Mucosa of descending colon (tissue), 3 donors: Measurements from ENCODE around the gene XRN1. TPM values are rescaled to one million over a fixed set of nuclear protein-coding genes. Genes with fewer than 3 reads are reported as not detected.

Source experiments
- ATAC-seq: fragments of 200-7000 bp; cut with Tn5 transposase; one replicate; pipeline ENCODE4 v1.9.1; 2020; ENCODE audit warnings: mild to moderate bottlenecking, moderate library complexity
- DNase-seq, 3 donors: peaks; one replicate each; pipeline ENCODE4 v3.0.0-alpha.2; 2020
- H3K36me3 ChIP-seq: fragments of 200-600 bp; one replicate; pipeline ENCODE4 v1.8.0; 2021; ENCODE audit warnings: low read depth, mild to moderate bottlenecking
- H3K4me1 ChIP-seq: fragments of 200-600 bp; one replicate; pipeline ENCODE4 v1.8.0; 2021; ENCODE audit warnings: low read depth, mild to moderate bottlenecking
- H3K4me3 ChIP-seq: fragments of 200-600 bp; one replicate; pipeline ENCODE4 v1.8.0; 2021; ENCODE audit warnings: mild to moderate bottlenecking
- H3K9me3 ChIP-seq: fragments of 200-600 bp; one replicate; pipeline ENCODE4 v1.8.0; 2021; ENCODE audit warnings: mild to moderate bottlenecking
- intact Hi-C, 2 donors: fragments of 100-400 bp; cut with DNase I in 1 of 2; cut with micrococcal nuclease in 1 of 2; formaldehyde crosslinking; loops; one replicate each; pipeline versions ENCODE4 v1.11.0 to v1.11.1; 2022; cut with DNase I, micrococcal nuclease
- total RNA-seq, 3 donors: library from RNA; stranded (reverse); fragmentation: NEBNext Ultra II Directional in 2 of 3; extraction: Animal tissue kit (Norgen Biotek cat#: 25700) in 2 of 3; gene quantifications; one replicate each; pipeline versions ENCODE4 v1.2.1 to v1.2.4, GENCODE V29; 2021 to 2023
- TF ChIP-seq, protein P1 (sequence below): fragments of 200-600 bp; IDR thresholded peaks from one replicate; pipeline ENCODE4 v1.8.0; 2022; ENCODE audit warnings: antibody characterized with exemption, mild to moderate bottlenecking
- donor health status: DM: no; HTN: no; CAD: no; lungs with moderate emphysema.
- donor health status: DM: no; HTN: no; CAD: no.
- donor health status: DM: no; HTN: yes; CAD: no.

XRN1 gene
- total RNA-seq, 3 donors from 2014 or later, result 57.3 to 60.7 (median 59.4) TPM

DNA sequence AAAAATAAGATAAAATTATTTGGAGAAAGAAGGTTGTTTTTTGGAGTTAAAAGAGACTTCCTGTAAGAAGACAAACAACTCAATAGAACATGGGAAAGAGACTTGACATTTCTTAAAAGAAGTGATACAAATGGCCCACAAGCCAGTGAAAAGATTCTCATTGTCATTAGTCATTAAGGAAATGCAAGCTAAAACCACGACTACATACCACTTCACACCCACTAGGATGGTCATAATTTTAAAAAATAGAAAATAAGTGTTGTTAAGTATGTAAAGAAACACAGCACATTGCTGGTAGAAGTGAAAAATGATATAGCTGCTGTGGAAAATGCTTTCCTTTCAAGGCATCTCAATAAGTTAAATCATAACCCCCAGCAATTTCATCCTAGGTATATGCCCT, 178.1 kb downstream of the XRN1 start:
- H3K4me1 ChIP-seq, result no peaks in the 10 kb centered on the region
- TF ChIP-seq, protein P1, sequence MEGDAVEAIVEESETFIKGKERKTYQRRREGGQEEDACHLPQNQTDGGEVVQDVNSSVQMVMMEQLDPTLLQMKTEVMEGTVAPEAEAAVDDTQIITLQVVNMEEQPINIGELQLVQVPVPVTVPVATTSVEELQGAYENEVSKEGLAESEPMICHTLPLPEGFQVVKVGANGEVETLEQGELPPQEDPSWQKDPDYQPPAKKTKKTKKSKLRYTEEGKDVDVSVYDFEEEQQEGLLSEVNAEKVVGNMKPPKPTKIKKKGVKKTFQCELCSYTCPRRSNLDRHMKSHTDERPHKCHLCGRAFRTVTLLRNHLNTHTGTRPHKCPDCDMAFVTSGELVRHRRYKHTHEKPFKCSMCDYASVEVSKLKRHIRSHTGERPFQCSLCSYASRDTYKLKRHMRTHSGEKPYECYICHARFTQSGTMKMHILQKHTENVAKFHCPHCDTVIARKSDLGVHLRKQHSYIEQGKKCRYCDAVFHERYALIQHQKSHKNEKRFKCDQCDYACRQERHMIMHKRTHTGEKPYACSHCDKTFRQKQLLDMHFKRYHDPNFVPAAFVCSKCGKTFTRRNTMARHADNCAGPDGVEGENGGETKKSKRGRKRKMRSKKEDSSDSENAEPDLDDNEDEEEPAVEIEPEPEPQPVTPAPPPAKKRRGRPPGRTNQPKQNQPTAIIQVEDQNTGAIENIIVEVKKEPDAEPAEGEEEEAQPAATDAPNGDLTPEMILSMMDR, result no peak
- intact Hi-C loops, result no loop called here
- no peaks in the 10 kb centered on the region for H3K9me3 ChIP-seq
- no peak for ATAC-seq
- no peaks in the 10 kb centered on the region for H3K36me3 ChIP-seq
- H3K4me3 ChIP-seq, result no peak overlapping the region
- no peak for DNase-seq

DNA sequence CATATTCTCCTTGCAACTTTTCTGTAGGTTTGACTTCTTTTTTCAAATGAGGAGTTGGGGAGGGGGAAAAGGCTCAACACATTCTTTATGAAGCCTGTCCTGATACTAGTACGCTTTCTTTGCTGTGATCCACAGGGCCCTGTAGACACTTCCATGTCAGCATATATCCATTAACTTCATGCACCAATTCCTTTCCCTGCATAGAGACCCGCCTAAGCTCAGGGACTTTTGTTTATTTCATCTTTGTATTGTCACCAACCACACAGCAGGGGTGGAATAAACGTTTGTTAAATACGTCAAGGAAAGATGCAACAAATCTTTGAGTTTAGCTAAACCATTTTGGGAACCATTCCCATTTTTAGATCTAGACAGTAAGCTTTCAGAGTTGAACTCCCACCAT, 179.4 kb downstream of the XRN1 start:
- TF ChIP-seq, protein P1, result no peak
- H3K36me3 ChIP-seq, result no peaks in the 10 kb centered on the region
- H3K9me3 ChIP-seq, result no peaks in the 10 kb centered on the region
- no peak for ATAC-seq
- no peaks in the 10 kb centered on the region for H3K4me1 ChIP-seq
- H3K4me3 ChIP-seq, result no peak overlapping the region
- DNase-seq, result no peak
- intact Hi-C loops, result no loop called here

DNA sequence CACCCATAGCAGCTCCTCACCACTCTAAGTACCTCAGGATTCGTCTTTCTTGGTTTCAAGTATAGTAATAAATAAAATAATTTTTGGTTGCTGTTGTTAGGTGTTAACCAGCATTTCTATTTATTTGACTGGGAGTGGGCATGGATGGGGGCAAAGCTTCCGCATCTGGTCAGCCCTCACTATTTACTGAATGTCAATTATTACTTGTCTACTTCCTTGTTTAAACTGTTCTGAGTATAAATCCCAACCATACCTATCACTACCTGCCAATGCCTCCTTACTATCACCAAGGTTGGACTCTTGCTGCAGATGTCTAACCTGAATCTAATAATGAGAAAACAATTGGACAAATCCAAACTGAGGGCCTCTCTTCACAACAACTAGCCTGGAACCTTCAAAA, 180.6 kb downstream of the XRN1 start:
- Histone ChIP-seq H3K36me3 (no peaks in the 10 kb centered on the region), H3K4me1 (no peaks in the 10 kb centered on the region), H3K9me3 (no peaks in the 10 kb centered on the region), H3K4me3 (no peak overlapping the region)
- intact Hi-C loops, result no loop called here
- DNase-seq (no peak), ATAC-seq (peak; percentile 88)
- TF ChIP-seq, protein P1, result no peak

DNA sequence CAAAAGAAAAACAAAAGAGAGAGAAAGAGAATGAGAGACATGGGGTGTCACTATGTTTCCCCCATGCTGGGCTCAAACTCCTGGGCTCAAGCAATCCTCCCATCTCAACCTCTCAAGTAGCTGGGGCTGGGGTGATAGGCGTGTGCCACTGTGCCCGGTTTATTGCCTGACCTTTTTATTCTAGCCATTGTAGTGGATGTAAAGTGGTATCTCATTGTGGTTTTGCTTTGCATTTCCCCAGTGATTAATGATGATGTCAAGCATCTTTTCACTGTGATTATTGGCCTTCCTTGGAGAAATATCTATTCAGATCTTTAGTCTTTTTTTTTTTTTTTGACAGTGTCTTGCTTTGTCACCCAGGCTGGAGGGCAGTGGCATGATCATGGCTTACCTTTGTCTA, 184.7 kb downstream of the XRN1 start:
- no peaks in the 10 kb centered on the region for H3K4me1 ChIP-seq
- ATAC-seq, result no peak
- no peak for DNase-seq
- no peaks in the 10 kb centered on the region for H3K9me3 ChIP-seq
- H3K36me3 ChIP-seq, result no peaks in the 10 kb centered on the region
- intact Hi-C loops, result no loop called here
- H3K4me3 ChIP-seq, result no peak overlapping the region
- TF ChIP-seq, protein P1, result no peak

DNA sequence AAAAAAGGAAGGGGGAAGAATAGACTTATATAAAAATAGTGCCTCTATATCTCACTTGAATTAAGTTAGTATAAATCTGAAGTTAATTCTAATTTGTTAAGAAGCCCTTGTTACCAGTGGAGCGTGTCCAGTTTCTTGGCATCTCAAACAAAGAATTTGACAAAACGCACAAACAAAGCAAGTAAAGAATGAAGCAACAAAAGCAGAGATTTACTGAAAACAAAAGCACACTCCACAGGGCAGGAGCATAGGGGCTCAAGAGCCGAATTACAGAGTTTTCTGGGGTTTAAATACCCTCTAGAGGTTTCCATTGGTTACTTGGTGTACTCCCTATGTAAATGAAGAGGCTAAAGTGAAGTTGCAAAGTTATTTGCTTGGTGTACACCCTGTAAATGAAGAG, 188.5 kb downstream of the XRN1 start:
- H3K4me3 ChIP-seq, result no peak overlapping the region
- no peaks in the 10 kb centered on the region for H3K36me3 ChIP-seq
- H3K4me1 ChIP-seq, result no peaks in the 10 kb centered on the region
- ATAC-seq (no peak), DNase-seq (no peak)
- H3K9me3 ChIP-seq, result no peaks in the 10 kb centered on the region
- TF ChIP-seq, protein P1, result no peak
- intact Hi-C loops, result no loop called here

DNA sequence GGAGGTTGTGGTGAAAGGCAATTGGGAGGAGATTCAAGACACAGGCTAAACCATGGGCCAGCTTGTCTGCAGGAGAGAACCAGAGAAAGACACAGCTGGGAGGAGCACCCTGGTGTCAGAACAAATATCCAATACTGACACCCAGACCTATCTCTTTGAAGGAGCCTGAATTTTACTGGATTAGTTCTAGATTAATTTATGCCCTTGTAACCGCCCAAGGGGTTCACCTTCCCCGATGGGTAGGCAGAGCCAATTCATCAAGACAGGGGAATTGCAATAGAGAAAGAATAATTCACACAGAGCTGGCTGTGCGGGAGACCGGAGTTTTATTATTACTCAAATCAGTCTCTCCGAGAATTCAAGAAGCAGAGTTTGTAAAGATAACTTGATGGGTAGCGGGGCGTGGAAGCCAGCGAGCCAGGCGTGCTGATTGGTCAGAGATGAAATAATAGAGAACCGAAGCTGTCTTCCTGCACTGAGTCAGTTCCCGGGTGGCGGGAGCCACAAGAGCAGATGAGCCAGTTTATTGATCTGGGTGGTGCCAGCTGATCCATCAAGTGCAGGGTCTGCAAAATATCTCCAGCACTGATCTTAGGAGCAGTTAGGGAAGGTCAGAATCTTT, 191.0 kb downstream of the XRN1 start:
- Histone ChIP-seq H3K9me3 (no peaks in the 10 kb centered on the region), H3K36me3 (no peaks in the 10 kb centered on the region), H3K4me1 (no peaks in the 10 kb centered on the region), H3K4me3 (no peak overlapping the region)
- no peak for DNase-seq
- no peak for ATAC-seq
- TF ChIP-seq, protein P1, result no peak
- intact Hi-C loops, result no loop called here
